Kidney tubule cell (primary cell): ENCODE measurements around the gene AMD1.
"Not testable (repeated sequence)": the region's sequence is repeated elsewhere in the genome, so short reads cannot be mapped to it uniquely, and the experiment has no call there.

Experiments
- DNase-seq: peaks from one replicate; pipeline ENCODE4 v3.0.0-alpha.2; 2018; ENCODE audit warnings: low spot score

The AMD1 gene

GRCh38 chr6:110878751-110879522 lies 4.4 kb downstream of the AMD1 start:
- peak; percentile 44 for DNase-seq

GRCh38 chr6:110880651-110881050 lies 6.1 kb downstream of the AMD1 start:
- DNase-seq, result no peak

GRCh38 chr6:110881546-110882273 lies 7.1 kb downstream of the AMD1 start:
- no peak for DNase-seq

DNA sequence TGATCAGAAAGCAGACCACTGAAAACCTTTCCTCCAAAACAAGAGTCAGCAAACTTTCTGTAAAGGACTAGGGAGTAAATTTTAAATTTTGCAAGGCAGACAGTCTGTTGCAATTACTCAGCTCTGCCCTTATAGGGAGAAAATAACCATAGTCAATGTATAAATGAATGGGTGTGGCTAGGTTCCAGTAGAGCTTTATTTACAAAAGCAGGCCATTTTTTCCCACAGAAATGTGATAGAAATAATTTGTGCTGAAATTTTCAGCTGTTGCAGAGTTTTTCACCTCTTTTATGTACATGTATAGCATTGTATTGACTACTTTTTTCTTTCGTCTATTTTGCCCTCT lies 7.7 kb downstream of the AMD1 start:
- no peak for DNase-seq

GRCh38 chr6:110882824-110883554 lies 8.4 kb downstream of the AMD1 start:
- DNase-seq, result no peak

DNA sequence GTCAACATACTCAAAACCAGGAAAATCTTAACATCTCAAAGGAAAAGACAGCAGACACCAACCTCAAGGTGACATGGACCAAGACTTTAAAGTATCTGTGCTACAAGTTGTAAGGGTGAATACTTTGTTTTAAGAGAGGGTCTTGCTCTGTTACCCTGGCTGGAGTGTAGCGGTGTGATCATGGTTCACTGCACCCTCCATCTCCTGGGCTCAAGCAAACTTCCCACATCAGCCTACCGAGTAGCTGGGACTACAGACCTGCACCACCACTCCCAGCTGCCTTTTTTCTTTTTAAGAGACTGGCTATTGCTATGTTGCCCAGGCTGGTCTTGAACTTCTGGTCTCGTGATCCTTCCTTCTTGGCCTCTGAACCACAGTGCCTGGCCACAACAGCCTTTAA lies 9.7 kb downstream of the AMD1 start:
- no peak for DNase-seq

GRCh38 chr6:110885526-110885925 lies 10.9 kb downstream of the AMD1 start:
- no peak for DNase-seq

DNA sequence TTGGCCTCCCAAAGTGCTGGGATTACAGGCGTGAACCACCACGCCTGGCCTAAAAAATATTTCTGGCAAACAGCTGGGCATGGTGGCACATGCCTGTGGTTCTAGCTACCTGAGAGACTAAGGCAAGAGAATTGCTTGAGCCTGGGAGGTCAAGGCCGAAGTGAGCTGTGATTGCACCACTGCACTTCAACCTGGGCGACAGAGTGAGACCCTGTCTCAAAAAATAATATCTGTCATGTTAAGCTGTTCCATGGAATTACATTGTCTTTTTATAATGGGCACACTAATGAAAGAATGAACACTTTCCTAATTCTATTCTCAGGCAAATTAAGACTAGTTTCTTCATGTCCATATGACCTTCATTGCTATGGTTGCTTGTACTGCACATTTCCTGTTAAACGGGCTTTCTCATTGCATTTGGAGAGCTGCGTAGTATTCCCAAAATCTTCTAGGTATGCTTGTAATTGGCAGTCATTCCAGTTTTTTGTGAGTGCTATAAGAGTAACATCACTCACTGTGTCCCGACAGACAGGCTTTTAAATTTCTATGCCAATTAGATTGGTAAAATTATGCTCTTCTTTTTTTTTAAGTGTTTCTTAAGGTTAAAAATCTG lies 12.1 kb downstream of the AMD1 start:
- no peak for DNase-seq

DNA sequence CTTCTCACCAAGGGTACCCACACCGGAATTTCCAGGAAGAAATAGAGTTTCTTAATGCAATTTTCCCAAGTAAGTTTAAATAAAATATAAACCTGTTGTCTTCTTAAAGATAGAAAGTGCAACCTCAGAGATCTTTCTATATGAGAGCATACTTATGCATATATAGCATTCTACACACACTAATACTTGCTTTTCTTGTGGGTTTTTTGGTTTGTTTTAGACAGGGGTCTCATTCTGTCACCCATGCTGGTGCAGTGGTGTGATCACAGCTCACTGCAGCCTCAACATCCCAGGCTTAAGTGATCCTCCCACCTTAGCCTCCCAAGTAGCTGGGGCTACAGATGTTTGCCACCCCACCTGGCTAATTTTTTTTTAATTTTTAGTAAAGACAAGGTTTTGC lies 15.7 kb downstream of the AMD1 start:
- no peak for DNase-seq

DNA sequence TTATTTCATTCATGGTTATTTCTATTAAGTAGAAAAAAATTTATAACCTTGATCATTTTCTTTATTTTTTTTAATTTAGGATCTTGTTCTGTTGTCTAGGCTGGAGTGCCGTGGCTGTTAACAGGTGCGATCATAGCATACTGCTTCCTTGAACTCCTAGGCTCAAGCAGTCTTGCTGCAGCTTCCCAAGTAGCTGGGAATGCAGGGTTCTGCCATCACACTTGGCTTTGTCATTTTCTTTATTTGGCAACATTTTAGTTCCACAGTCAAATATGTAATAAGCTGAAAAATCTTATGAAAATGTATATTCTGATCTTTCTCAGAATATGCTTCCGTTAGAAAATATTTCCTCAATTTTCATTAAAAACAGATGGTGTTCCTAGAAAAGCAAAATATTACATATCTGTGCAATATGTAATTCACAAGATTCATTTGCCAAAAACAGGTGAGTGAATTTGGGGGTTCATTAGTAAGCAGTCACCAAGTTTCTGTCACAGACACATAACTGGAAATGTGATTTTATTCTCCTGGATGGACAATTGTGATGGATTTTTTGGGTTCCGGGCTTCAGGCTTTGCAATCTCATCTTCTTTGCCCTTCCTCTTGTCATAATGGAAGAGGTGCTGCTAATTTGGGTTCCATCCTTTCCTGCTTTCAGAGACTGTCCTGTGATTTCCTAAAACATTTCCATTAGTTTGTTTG lies 21.5 kb downstream of the AMD1 start:
- no peak for DNase-seq

GRCh38 chr6:110897433-110897832 lies 22.8 kb downstream of the AMD1 start:
- no peak for DNase-seq

- no peak for DNase-seq
Measured at GRCh38 chr6:110898111-110898510, 23.5 kb downstream of the AMD1 start.

- DNase-seq, result peak; percentile 39
Measured at GRCh38 chr6:110900028-110900598, 25.5 kb downstream of the AMD1 start.

DNA sequence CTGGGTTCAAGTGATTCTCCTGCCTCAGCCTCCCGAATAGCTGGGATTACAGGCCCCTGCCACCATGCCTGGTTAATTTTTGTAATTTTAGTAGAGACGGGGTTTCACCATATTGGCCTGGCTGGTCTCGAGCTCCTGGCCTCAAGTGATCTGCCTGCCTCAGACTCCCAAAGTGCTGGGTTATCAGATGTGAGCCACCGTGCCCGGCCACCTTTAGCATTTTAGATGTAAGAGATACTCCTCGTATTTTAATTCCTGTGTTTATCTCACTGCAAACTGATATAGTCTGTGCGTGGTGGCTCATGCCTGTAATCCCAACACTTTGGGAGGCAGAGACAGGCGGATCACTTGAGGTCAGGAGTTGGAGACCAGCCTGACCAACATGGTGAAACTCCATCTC lies 27.0 kb downstream of the AMD1 start:
- not testable (repeated sequence) for DNase-seq

DNA sequence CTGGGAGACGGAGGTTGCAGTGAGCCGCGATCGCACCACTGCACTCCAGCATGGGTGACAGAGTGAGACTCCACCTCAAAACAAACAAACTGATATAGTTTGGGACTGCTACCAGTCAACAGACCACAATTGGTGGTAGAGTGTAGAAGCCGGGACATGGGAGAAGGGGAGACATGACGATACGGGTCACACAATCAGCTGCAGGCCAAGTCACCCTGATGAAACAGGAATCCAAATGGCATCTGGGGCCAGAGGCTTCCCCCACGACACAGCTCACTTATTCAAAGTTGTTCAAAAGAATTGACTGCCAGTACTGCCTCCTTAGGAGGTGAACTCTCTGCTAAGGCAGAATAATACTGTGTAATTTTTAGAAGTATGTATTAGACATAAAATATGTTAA lies 27.5 kb downstream of the AMD1 start:
- no peak for DNase-seq

DNA sequence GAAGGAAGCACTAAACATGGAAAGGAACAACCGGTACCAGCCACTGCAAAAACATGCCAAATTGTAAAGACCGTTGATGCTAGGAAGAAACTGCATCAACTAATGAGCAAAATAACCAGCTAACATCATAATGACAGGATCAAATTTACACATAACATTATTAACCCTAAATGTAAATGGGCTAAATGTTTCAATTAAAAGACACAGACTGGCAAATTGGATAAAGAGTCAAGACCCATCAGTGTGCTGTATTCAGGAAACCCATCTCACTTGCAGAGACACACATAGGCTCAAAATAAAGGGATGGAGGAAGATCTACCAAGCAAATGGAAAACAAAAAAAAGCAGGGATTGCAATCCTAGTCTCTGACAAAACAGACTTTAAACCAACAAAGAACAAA lies 31.7 kb downstream of the AMD1 start:
- not testable (repeated sequence) for DNase-seq

DNA sequence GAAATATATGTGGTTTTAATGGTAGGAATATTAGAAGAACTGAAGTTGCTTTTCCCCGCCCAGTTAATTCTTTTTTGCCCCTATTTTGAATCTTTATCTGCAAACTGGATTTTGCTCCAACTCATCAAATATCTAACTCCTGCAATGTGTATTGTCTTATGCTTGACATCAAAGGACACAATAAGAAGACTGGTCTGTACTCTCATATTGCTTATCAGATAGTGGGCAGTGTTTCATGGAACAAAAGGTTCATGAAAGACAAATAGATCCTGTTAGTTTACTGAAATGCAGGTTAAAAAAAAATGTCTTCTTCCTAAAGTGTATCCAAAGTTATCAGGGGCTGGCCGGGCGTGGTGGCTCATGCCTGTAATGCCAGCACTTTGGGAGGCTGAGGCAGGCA lies 56.2 kb downstream of the AMD1 start:
- no peak for DNase-seq

DNA sequence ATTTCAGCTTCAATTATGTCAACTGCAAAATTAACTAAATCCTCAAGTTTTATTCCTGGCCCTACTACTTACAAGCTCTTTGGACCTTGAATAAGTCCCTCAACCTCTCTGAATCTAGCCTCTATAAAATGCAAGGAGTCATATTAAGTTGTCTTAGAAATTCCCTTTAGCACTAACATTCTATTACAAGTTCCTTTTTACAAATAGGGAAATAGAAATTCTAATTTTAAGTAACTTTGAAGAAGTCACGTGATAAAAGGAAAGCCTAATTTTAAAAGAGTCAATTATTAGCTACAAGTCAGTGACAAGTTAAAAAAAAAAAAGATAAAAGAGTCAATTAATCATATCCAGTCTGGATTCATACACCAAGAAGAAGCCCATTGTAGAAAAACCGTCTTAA lies 59.3 kb downstream of the AMD1 start:
- no peak for DNase-seq

DNA sequence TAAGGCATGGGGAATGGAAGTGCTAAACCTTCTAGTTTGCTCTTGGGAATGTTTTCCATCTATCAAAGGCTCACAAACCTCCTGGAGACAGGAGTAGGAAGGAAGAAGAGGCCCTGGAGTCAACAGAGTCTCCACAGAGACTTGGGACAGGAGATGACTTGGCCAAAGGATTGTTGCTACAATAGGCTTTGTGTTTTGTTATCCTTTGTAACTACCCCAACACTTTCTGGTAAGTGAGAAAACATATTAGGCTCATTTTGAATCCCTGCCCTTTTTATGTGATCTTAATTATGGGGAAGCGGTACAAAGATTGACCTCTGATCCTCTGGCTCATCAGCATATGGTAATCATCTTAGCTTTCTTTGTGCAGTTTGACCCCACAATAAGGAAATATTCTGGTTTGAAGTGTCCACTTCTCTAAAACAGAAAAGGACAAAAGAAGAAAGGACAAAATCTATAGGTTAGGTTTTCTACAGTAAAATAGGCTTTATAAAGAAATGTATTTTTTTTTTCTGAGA lies 59.9 kb downstream of the AMD1 start:
- no peak for DNase-seq

- no peak for DNase-seq
Measured at GRCh38 chr6:110935171-110935570, 60.6 kb downstream of the AMD1 start.

GRCh38 chr6:110938171-110938570 lies 63.6 kb downstream of the AMD1 start:
- DNase-seq, result peak; percentile 50
